HG02798 (cell line): Measurements from ENCODE around the gene ZNF84.

ENCODE experiments used
- ATAC-seq: cut with Tn5 transposase; IDR thresholded peaks from one replicate; pipeline ENCODE4 v1.9.1; 2021; ENCODE audit warnings: mild to moderate bottlenecking; ENCODE audit not compliant: unreplicated experiment, poor library complexity

Gene ZNF84

GRCh38 chr12:133108150-133108549 lies 70.8 kb downstream of the ZNF84 start:
- no peak for ATAC-seq
